AG08395 (cell line): Measurements from ENCODE around the gene PIM3.

Experiments used
- DNase-seq: peaks from one replicate; pipeline ENCODE4 v3.0.0; 2012; ENCODE audit warnings: mixed read lengths, low spot score

Gene PIM3

GRCh38 chr22:49955581-49956417 lies 4.8 kb upstream of the PIM3 start:
- no peak for DNase-seq

GRCh38 chr22:49956418-49956770 lies 4.2 kb upstream of the PIM3 start:
- DNase-seq = no peak

DNA sequence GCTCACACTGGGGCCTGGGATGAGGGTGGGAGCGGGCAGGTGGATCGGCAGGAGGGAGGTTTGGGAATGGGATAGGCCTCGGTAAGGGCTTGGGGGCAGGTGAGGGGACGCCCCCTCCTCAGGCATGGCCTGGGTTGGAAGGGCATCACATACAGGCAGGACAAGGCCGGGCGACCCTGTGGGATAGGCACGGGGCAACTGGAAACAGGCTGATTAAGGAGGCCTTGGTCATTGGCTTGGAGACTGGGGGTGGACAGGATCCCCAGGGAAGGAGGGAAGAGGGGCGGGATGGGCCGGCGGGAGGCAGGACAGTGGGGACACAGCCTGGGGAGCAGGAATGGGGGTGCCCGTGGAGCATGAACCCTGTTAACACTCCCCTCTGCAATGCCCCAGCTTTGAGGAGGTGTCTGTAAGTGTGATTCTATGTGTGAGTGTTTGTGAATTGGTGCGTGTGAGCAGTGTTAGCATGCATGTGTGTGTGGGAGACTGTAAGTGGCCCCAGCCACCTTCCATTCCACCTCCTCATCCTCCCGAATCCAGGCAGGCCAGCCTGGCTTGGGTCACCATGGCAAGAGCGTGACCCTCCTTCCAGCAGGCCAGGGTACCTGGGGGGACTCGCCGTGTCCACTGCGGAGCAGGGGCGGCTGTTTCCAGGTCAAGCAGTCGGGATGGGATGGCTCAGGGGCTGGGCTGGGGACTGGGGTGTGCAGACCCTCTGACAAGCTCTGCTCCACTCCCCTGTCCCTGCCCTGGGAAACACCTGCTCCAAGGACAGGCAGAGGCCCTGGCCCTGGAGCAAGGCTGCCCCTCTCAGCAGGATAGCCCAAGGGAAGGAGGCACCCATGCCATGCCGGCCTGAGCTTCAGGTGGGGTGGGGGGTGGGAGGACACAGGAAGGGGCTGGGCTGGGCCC lies 3.4 kb upstream of the PIM3 start:
- DNase-seq = no peak

GRCh38 chr22:49957826-49958365 lies 2.7 kb upstream of the PIM3 start:
- no peak for DNase-seq

GRCh38 chr22:49958366-49958921 lies 2.1 kb upstream of the PIM3 start:
- DNase-seq = no peak

GRCh38 chr22:49958931-49959781 lies 1.4 kb upstream of the PIM3 start:
- no peak for DNase-seq

GRCh38 chr22:49959782-49960158 lies 802 bp upstream of the PIM3 start:
- no peak for DNase-seq

DNA sequence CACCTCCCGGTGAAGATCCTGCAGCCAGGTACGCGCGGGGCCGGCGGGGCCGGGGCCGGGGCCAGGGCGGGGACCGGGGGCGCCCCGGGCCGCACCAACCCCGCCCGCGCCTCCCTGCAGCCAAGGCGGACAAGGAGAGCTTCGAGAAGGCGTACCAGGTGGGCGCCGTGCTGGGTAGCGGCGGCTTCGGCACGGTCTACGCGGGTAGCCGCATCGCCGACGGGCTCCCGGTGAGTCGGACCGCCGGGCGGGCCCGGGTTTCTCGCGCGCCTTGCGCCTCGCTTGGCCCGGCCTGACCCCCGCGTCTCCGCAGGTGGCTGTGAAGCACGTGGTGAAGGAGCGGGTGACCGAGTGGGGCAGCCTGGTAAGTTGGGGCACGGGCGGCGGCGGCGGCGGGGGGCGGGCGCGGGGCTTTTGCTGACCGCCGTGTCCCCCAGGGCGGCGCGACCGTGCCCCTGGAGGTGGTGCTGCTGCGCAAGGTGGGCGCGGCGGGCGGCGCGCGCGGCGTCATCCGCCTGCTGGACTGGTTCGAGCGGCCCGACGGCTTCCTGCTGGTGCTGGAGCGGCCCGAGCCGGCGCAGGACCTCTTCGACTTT lies 531 bp downstream of the PIM3 start:
- no peak for DNase-seq

- DNase-seq = no peak
Measured at GRCh38 chr22:49961601-49962011, 1.0 kb downstream of the PIM3 start.

- DNase-seq = peak; percentile 90
Measured at GRCh38 chr22:49962012-49962750, 1.6 kb downstream of the PIM3 start.

- no peak for DNase-seq
Measured at GRCh38 chr22:49962751-49963646, 2.4 kb downstream of the PIM3 start.

- no peak for DNase-seq
Measured at GRCh38 chr22:49963647-49964026, 3.1 kb downstream of the PIM3 start.

- DNase-seq = no peak
Measured at GRCh38 chr22:49964136-49965090, 3.8 kb downstream of the PIM3 start.

- DNase-seq = no peak
Measured at GRCh38 chr22:49965091-49966040, 4.8 kb downstream of the PIM3 start.

DNA sequence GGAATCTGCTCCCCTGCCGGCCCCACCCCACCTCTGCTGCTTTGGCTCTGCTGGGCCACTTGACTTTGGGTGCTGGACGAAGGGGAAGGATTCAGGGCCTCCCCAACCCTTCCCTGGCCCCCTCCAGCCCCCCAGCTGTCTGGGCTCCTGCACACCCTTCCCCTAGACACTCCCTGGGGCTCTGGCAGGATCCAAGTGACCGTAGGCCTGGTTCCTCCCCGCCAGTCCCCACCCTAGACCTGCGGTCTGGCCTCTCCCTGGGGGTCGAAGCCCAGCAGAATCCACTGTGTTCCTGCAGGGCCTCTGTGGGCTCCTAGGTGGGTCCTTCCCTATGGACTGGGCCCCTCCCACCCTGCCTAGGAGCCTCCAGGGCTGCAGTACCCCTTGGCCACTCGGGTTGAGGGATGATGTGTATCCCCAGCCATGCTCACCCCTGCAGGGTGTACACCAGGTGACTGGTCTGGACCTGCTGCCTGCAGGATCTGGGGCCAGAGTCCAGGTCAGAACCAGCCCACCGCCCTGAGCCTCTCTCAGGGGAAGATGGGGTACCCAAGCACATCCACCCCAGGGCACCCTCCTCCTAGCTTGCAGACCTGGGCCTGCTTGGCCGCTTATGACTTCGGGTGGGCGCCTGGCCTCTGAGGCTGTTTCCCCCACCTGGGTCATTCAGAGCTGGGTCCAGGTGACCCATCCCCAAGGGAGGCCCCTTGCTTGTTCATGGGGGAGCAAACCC lies 5.6 kb downstream of the PIM3 start:
- DNase-seq = no peak
